Mesothelial cell of epicardium (in vitro differentiated cells): Measurements from ENCODE around the gene MAF. TPM values are rescaled to one million over a fixed set of nuclear protein-coding genes. Genes with fewer than 3 reads are reported as not detected.

Experiments used
- DNase-seq, 2 experiments: peaks; one replicate each; pipeline ENCODE4 v3.0.0; 2021; ENCODE audit warnings: low spot score in 2 of 2; ENCODE audit not compliant: unreplicated experiment in 2 of 2
- H3K27ac Mint-ChIP-seq: 2 replicates; pipeline ENCODE4 v1.8.0; 2021; ENCODE audit warnings: mixed read lengths
- H3K27me3 Mint-ChIP-seq: 2 replicates; pipeline ENCODE4 v1.8.0; 2021; ENCODE audit warnings: low read depth, mixed read lengths
- H3K36me3 Mint-ChIP-seq: 2 replicates; pipeline ENCODE4 v1.8.0; 2021; ENCODE audit warnings: mixed read lengths
- H3K4me1 Mint-ChIP-seq: 2 replicates; pipeline ENCODE4 v1.8.0; 2021; ENCODE audit warnings: mixed read lengths
- H3K4me3 Mint-ChIP-seq: 2 replicates; pipeline ENCODE4 v1.8.0; 2021; ENCODE audit warnings: mild to moderate bottlenecking, moderate library complexity, mixed read lengths
- H3K9me3 Mint-ChIP-seq: 2 replicates; pipeline ENCODE4 v1.8.0; 2021; ENCODE audit warnings: mixed read lengths
- total RNA-seq: library from RNA; stranded (reverse); gene quantifications from 3 replicates; pipeline ENCODE4 v1.2.1, GENCODE V29; 2021
- TF ChIP-seq, protein P1 (sequence below): fragments of 200-600 bp; sonication (generic); IDR thresholded peaks from one replicate; pipeline ENCODE4 v1.5.0; 2021; ENCODE audit warnings: antibody characterized with exemption; ENCODE audit not compliant: unreplicated experiment

The MAF gene
- total RNA-seq, 1 donor from 2014 or later: 12.9 TPM

DNA sequence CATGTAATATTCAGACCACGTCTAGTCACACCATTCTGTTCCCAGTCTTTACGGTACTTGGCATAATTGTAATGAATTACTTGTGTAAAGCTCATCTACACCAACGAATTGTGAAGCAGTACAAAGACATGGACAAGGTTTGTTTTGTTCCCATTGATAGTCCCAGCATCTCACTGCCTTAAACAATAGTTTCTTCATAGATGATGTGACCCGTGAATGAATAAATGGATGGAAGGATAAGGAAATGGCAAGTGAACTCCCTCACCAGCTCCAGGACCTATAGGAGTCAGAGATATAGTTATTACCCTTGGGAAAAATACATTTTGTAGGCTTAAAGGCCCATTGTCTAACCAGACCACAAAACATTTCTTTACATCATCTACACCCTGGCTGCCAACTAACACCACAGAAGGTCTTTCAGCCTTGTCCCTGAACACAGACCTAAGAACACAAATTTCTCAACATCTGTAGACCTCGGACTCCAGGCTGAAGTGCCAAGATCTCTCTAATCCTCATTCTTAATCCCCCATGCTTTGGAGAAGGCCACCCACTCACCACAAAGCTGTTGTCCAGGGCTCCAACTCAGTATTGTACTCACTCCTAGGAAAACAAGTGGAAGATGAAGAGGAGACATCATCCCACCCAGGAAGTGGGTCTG lies 38.2 kb downstream of the MAF start:
- Mint-ChIP-seq H3K4me1 (no peaks in the 10 kb centered on the region), H3K27me3 (peaks cover 60% of the 10 kb centered on the region), H3K9me3 (no peaks in the 10 kb centered on the region), H3K27ac (no peak overlapping the region), H3K4me3 (no peak overlapping the region), H3K36me3 (no peaks in the 10 kb centered on the region)
- TF ChIP-seq, protein P1, sequence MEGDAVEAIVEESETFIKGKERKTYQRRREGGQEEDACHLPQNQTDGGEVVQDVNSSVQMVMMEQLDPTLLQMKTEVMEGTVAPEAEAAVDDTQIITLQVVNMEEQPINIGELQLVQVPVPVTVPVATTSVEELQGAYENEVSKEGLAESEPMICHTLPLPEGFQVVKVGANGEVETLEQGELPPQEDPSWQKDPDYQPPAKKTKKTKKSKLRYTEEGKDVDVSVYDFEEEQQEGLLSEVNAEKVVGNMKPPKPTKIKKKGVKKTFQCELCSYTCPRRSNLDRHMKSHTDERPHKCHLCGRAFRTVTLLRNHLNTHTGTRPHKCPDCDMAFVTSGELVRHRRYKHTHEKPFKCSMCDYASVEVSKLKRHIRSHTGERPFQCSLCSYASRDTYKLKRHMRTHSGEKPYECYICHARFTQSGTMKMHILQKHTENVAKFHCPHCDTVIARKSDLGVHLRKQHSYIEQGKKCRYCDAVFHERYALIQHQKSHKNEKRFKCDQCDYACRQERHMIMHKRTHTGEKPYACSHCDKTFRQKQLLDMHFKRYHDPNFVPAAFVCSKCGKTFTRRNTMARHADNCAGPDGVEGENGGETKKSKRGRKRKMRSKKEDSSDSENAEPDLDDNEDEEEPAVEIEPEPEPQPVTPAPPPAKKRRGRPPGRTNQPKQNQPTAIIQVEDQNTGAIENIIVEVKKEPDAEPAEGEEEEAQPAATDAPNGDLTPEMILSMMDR: no peak
- no peak for DNase-seq

DNA sequence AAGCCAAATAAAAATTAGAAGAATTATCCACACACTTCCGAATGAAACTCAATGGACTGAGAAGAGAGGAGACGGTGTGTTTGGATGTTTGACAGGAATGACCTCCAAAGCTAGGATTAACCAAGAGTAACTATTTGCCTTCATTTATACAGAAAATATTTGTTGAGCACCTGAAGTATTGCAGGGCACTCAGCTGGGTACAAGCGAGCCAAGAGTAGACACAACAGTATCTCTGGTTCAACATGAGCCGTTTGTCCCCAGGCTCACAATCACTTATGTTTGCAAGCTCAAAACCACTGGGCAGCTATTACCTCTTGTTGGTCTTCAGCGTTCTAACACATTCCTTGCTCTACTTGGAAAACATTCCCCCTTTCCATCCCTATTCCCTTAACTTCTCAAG lies 38.8 kb downstream of the MAF start:
- H3K4me1 Mint-ChIP-seq: no peaks in the 10 kb centered on the region
- no peaks in the 10 kb centered on the region for H3K9me3 Mint-ChIP-seq
- H3K27ac Mint-ChIP-seq: no peak overlapping the region
- H3K27me3 Mint-ChIP-seq: peaks cover 66% of the 10 kb centered on the region
- TF ChIP-seq, protein P1: no peak
- H3K4me3 Mint-ChIP-seq: no peak overlapping the region
- no peaks in the 10 kb centered on the region for H3K36me3 Mint-ChIP-seq
- DNase-seq: no peak

DNA sequence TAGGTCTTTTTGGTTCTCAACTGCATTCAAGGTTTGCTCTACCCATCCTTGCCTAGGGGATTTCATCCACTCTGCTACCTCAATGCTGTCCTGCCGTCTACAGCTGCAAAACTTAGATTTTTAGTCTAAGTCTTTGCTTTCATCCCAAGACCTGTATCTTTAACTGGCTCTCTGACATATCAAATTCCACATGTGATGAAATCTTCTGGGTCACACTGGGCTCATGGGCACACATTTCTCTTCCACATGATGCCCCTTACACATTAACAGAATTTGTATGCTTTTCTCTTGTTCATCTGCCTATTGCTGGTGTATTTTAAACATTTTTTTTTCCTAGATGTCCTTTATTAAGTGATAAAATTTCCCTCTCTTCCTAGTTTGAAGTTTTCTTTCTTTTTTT lies 39.6 kb downstream of the MAF start:
- H3K27me3 Mint-ChIP-seq: peaks cover 72% of the 10 kb centered on the region
- TF ChIP-seq, protein P1: no peak
- H3K4me1 Mint-ChIP-seq: no peaks in the 10 kb centered on the region
- peaks cover 7% of the 10 kb centered on the region for H3K9me3 Mint-ChIP-seq
- H3K27ac Mint-ChIP-seq: no peak overlapping the region
- no peak overlapping the region for H3K4me3 Mint-ChIP-seq
- DNase-seq: no peak
- H3K36me3 Mint-ChIP-seq: no peaks in the 10 kb centered on the region

DNA sequence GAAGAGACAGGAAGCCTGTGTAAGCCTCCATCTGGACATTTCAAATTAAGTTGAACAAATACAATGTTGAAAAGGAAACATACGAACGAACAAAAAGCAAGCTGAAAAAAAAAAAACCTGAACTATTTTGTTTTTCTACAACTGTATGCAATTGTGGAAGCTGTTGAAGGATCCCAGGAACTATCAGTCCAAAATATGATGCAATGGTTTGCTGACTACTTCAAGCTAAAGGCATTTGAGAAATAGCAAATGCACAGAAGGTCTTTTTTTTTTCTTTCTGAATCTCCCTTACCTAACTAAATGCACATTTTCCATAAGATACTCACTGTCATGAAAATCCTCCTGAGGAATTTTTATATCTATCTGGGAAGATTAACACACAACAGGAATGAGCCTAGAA lies 40.2 kb downstream of the MAF start:
- TF ChIP-seq, protein P1: no peak
- H3K4me3 Mint-ChIP-seq: no peak overlapping the region
- H3K9me3 Mint-ChIP-seq: peaks cover 7% of the 10 kb centered on the region
- H3K4me1 Mint-ChIP-seq: no peaks in the 10 kb centered on the region
- peaks cover 69% of the 10 kb centered on the region for H3K27me3 Mint-ChIP-seq
- H3K36me3 Mint-ChIP-seq: no peaks in the 10 kb centered on the region
- no peak for DNase-seq
- no peak overlapping the region for H3K27ac Mint-ChIP-seq

DNA sequence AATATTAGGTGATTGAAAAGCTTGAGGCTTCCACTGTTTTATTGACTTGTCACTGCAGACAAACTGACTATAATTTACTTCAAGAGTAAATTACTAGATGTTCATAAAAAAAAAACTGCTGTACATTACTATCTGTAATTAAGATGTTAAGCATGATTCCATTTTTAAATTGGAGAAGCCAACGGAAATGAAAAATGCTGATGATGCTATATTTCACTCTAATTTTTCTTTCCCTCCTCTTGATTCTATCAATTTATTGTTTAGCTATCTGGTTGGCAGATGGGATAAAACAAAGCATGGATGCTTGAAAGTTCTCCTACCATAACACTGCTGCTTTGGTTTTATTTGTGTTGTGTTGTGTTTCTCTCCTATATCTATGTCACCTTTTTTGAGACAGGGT lies 41.0 kb downstream of the MAF start:
- Mint-ChIP-seq H3K27ac (no peak overlapping the region), H3K4me1 (no peaks in the 10 kb centered on the region), H3K36me3 (no peaks in the 10 kb centered on the region), H3K4me3 (no peak overlapping the region), H3K9me3 (peaks cover 7% of the 10 kb centered on the region), H3K27me3 (peaks cover 76% of the 10 kb centered on the region)
- TF ChIP-seq, protein P1: no peak
- DNase-seq: no peak

DNA sequence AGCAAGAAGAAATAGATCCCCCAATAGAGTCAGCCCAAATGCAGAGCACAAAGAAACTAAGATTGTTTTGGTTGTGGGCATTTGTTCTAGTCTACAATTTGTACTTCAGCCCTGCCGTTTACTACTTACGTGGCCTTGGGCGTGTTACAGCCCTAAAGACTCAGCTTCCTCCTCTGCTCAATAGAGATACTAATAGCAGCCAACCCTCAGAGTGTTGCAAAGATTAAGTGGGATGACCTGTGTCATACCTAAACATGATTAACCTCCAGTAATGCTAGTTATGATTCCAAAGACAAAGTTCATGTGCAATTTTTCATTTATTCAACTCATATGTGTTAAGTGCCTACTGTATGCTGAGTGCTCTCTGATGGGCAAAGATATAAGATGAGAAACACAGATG lies 43.1 kb downstream of the MAF start:
- no peaks in the 10 kb centered on the region for H3K36me3 Mint-ChIP-seq
- H3K9me3 Mint-ChIP-seq: peaks cover 7% of the 10 kb centered on the region
- no peak for DNase-seq
- peaks cover 79% of the 10 kb centered on the region for H3K27me3 Mint-ChIP-seq
- no peak overlapping the region for H3K27ac Mint-ChIP-seq
- TF ChIP-seq, protein P1: no peak
- H3K4me3 Mint-ChIP-seq: no peak overlapping the region
- H3K4me1 Mint-ChIP-seq: no peaks in the 10 kb centered on the region
